Endothelial cell of umbilical vein (primary cell): Measurements from ENCODE around the gene PIK3C3. TPM values are rescaled to one million over a fixed set of nuclear protein-coding genes. Genes with fewer than 3 reads are reported as not detected.

Experiments
- BruUV-seq: library from RNA; stranded (reverse); fragments of 400-500 nt; replicated peaks from 2 replicates; lab custom pipeline; 2021; lab: Mats Ljungman, UMichigan
- CTCF ChIA-PET: fragments of 300-600, 350-600 bp; sonication (Branson Sonifier 250); formaldehyde crosslinking; loops from one replicate; lab custom pipeline; 2021; ENCODE audit warnings: antibody characterized with exemption, inconsistent platforms; lab: Charles Lee
- POLR2A ChIA-PET: fragments of 300-600, 350-600 bp; sonication (Branson Sonifier 250); formaldehyde crosslinking; loops from one replicate; lab custom pipeline; 2021; ENCODE audit warnings: antibody characterized with exemption, inconsistent platforms; lab: Charles Lee
- DNase-seq: peaks from one replicate; pipeline ENCODE4 v3.0.0-alpha.2; 2011; ENCODE audit warnings: low read depth, low spot score
- FAIRE-seq: peaks from 2 replicates; lab custom pipeline; 2011; peaks lifted over from hg19 to GRCh38; lab: Jason Lieb, UNC
- H2AFZ ChIP-seq: 2 replicates; pipeline ENCODE4 v1.6.0; 2012; ENCODE audit warnings: low read depth, low read length, control low read depth, inconsistent platforms
- H3K27ac ChIP-seq: 2 replicates; pipeline ENCODE4 v1.5.1; 2011; ENCODE audit warnings: low read depth, mild to moderate bottlenecking, control low read depth, low read length, moderate library complexity; ENCODE audit not compliant: insufficient read depth
- H3K27me3 ChIP-seq, 2 experiments: 2 replicates each; pipeline versions ENCODE4 v1.6.0 to v1.6.1; 2011; ENCODE audit warnings: low read length in 2 of 2, mixed read lengths in 1 of 2; ENCODE audit not compliant: control insufficient read depth in 2 of 2, insufficient read depth in 2 of 2
- H3K36me3 ChIP-seq, 2 experiments: 2 replicates in 1 of 2; 3 replicates in 1 of 2; pipeline ENCODE4 v1.5.1; 2011; ENCODE audit warnings: low read length in 2 of 2, mild to moderate bottlenecking in 1 of 2, moderate library complexity in 1 of 2; ENCODE audit not compliant: control insufficient read depth in 2 of 2, insufficient read depth in 2 of 2; ENCODE audit errors: extremely low read depth in 1 of 2
- H3K4me1 ChIP-seq: 3 replicates; pipeline ENCODE4 v1.5.1; 2011; ENCODE audit warnings: mild to moderate bottlenecking, low read length; ENCODE audit not compliant: control insufficient read depth, insufficient read depth; ENCODE audit errors: extremely low read depth
- H3K4me2 ChIP-seq: 2 replicates; pipeline ENCODE4 v1.6.1; 2011; ENCODE audit warnings: low read length, control low read depth, mixed read lengths; ENCODE audit not compliant: insufficient read depth
- H3K4me3 ChIP-seq, 3 experiments: fragments of 200-600 bp in 1 of 3; sonication (generic), shearing (Covaris generic) in 1 of 3; replicated peaks in 1 of 3; 2 replicates each; pipeline ENCODE4 v1.5.1; 2011 to 2016; ENCODE audit warnings: control low read depth in 3 of 3, low read length in 3 of 3, mild to moderate bottlenecking in 2 of 3, inconsistent platforms in 1 of 3, low read depth in 1 of 3, moderate library complexity in 1 of 3; ENCODE audit not compliant: insufficient read depth in 1 of 3
- H3K79me2 ChIP-seq: 2 replicates; pipeline ENCODE4 v1.6.0; 2012; ENCODE audit warnings: low read length, inconsistent platforms; ENCODE audit not compliant: control insufficient read depth, insufficient read depth
- H3K9ac ChIP-seq: replicated peaks from 2 replicates; pipeline ENCODE3; 2011; ENCODE audit warnings: low read length, control low read depth; ENCODE audit not compliant: insufficient read depth; ENCODE audit errors: extremely low read depth
- H3K9me1 ChIP-seq: replicated peaks from 3 replicates; pipeline ENCODE4 v1.6.0; 2011; ENCODE audit warnings: mild to moderate bottlenecking, low read length; ENCODE audit not compliant: control insufficient read depth, insufficient read depth; ENCODE audit errors: extremely low read depth
- H3K9me3 ChIP-seq: replicated peaks from 2 replicates; pipeline ENCODE4 v1.5.1; 2012; ENCODE audit warnings: low read length, inconsistent platforms; ENCODE audit not compliant: control insufficient read depth, insufficient read depth
- H4K20me1 ChIP-seq: replicated peaks from 2 replicates; pipeline ENCODE3; 2011; ENCODE audit warnings: mild to moderate bottlenecking, low read length; ENCODE audit not compliant: control insufficient read depth, insufficient read depth; ENCODE audit errors: extremely low read depth
- EZH2 ChIP-seq: IDR thresholded peaks from 2 replicates; pipeline ENCODE4 v1.6.1; 2012; ENCODE audit warnings: borderline replicate concordance, low read depth, mild to moderate bottlenecking, moderate library complexity, low read length, inconsistent platforms; ENCODE audit not compliant: severe bottlenecking
- JUN ChIP-seq: IDR thresholded peaks from 2 replicates; pipeline ENCODE4 v1.6.1; 2011; ENCODE audit warnings: borderline replicate concordance, low read depth; ENCODE audit not compliant: insufficient read length, insufficient read depth
- MYC ChIP-seq: IDR thresholded peaks from one replicate; pipeline ENCODE4 v1.6.1; 2011; ENCODE audit warnings: mild to moderate bottlenecking, low read depth, low read length
- POLR2A ChIP-seq: IDR thresholded peaks from 2 replicates; pipeline ENCODE4 v1.6.1; 2012; ENCODE audit warnings: low read depth, mild to moderate bottlenecking, control low read depth, low read length
- POLR2AphosphoS5 ChIP-seq: IDR thresholded peaks from 2 replicates; pipeline ENCODE4 v1.6.1; 2012; ENCODE audit warnings: low read depth, mild to moderate bottlenecking, control low read depth, low read length, moderate library complexity; ENCODE audit not compliant: insufficient read depth
- dilution Hi-C: fragments of 300-500 bp; cut with MboI; formaldehyde crosslinking; loops from one replicate; pipeline ENCODE4 v1.15.0; 2019; ENCODE audit warnings: low sequenced_read_pairs; ENCODE audit not compliant: extremely low pct_ligation_motif_present
- intact Hi-C: fragments of 100-400 bp; cut with micrococcal nuclease; formaldehyde crosslinking; loops from one replicate; pipeline ENCODE4 v1.10.0; 2022
- polyA plus RNA-seq, 4 experiments: library from polyadenylated mRNA; depleted of rRNA in 3 of 4; stranded (reverse) in 3 of 4; unstranded in 1 of 4; fragments of >200 nt; gene quantifications; 2 replicates each; pipeline versions ENCODE4 v1.2.1 to v1.2.3, GENCODE V29; 2011 to 2012; ENCODE audit warnings: missing spikeins in 1 of 4
- total RNA-seq: library from RNA; stranded (reverse); gene quantifications from 2 replicates; pipeline ENCODE4 v1.2.3, GENCODE V29; 2021
- TF ChIP-seq, protein P1 (sequence below), 2 donors: IDR thresholded peaks; 1 replicate in 1 of 2; 2 replicates in 1 of 2; pipeline ENCODE4 v1.5.1; 2011; ENCODE audit warnings: low read length in 2 of 2, mild to moderate bottlenecking in 2 of 2, moderate library complexity in 2 of 2, control low read depth in 1 of 2, inconsistent platforms in 1 of 2, low read depth in 1 of 2; ENCODE audit not compliant: insufficient read depth in 1 of 2; ENCODE audit errors: extremely low read depth in 1 of 2
- TF ChIP-seq, protein P2 (sequence below): IDR thresholded peaks from 2 replicates; pipeline ENCODE4 v1.6.1; 2011; ENCODE audit not compliant: insufficient read depth, insufficient read length

Gene PIK3C3
- total and polyA plus RNA-seq, 2 donors (not counting 3 experiments of a cell fraction or from before 2014, with no cell fraction given), result 19.5 to 47.3 TPM

DNA sequence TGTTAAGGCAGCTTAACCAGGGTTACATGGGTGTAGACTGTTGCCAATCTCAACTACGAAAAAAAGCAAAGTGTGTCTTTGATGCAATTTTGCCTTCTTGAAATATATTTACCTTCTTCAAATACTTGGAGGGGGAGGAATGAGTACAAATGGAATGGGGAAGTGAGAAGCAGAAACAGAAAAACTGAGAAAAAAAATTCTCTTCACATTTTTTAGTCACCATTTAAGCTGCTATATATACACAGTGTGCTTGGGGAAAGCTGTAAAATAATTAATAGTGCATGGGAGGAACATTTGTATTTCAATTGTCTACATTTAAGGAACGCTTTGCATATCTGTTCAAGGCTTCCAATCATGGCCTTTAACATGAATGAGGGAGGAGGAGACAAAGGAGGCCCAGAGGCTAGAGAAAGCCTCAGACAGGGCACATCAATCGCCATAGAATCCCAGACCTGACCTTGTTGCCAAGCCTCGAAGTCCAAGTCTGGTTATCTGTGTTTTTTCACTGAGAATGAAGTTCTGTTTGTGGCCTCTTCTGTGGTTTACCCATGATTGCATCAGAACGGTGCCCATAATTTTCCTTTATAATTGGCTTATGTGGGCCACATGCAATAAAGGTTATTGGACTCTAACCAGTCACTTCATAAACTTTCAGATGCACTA lies 158.6 kb downstream of the PIK3C3 start:
- no peak overlapping the region for H3K4me3 ChIP-seq
- no peak overlapping the region for H3K9ac ChIP-seq
- CTCF ChIA-PET, result interaction anchor here (0.6 to 6.7 kb wide), 47 partner anchors 10 to 1535 kb away, joined by 3 to 209 read pairs (median 4); partner anchors contain the start of gene SYT4
- no peak overlapping the region for H3K4me2 ChIP-seq
- H3K79me2 ChIP-seq, result no peaks in the 10 kb centered on the region
- no peaks in the 10 kb centered on the region for H3K9me1 ChIP-seq
- no peak for DNase-seq
- no peaks in the 10 kb centered on the region for H3K9me3 ChIP-seq
- H3K27ac ChIP-seq, result no peak overlapping the region
- POLR2A ChIA-PET, result no interaction called here
- intact Hi-C loops, result loop anchor here (1.0 to 10.0 kb wide), 6 partner anchors 60 to 1474 kb away; no protein-coding TSS in a partner anchor
- H2AFZ ChIP-seq, result peak overlapping the region; percentile 81
- BruUV-seq, result no TSS peak
- TF ChIP-seq, protein P1, sequence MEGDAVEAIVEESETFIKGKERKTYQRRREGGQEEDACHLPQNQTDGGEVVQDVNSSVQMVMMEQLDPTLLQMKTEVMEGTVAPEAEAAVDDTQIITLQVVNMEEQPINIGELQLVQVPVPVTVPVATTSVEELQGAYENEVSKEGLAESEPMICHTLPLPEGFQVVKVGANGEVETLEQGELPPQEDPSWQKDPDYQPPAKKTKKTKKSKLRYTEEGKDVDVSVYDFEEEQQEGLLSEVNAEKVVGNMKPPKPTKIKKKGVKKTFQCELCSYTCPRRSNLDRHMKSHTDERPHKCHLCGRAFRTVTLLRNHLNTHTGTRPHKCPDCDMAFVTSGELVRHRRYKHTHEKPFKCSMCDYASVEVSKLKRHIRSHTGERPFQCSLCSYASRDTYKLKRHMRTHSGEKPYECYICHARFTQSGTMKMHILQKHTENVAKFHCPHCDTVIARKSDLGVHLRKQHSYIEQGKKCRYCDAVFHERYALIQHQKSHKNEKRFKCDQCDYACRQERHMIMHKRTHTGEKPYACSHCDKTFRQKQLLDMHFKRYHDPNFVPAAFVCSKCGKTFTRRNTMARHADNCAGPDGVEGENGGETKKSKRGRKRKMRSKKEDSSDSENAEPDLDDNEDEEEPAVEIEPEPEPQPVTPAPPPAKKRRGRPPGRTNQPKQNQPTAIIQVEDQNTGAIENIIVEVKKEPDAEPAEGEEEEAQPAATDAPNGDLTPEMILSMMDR (IDR thresholded peaks at IDR 0.05; ENCODE audit: extremely low read depth in 1 of 2, insufficient read depth in 1 of 2, low read depth in 1 of 2, low read length in 2 of 2), result no peak
- TF ChIP-seq POLR2A, result no peak
- no peak for TF ChIP-seq POLR2AphosphoS5
- TF ChIP-seq, protein P2, sequence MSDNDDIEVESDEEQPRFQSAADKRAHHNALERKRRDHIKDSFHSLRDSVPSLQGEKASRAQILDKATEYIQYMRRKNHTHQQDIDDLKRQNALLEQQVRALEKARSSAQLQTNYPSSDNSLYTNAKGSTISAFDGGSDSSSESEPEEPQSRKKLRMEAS, result no peak
- TF ChIP-seq MYC, result no peak
- TF ChIP-seq EZH2, result no peak
- no peak for TF ChIP-seq JUN
- H3K36me3 ChIP-seq, result no peaks in the 10 kb centered on the region
- no peaks in the 10 kb centered on the region for H4K20me1 ChIP-seq
- peaks cover 0 to 2% of the 10 kb centered on the region in 2 experiments for H3K27me3 ChIP-seq
- FAIRE-seq, result no peak
- dilution Hi-C loops, result no loop called here
- no peaks in the 10 kb centered on the region for H3K4me1 ChIP-seq
